HepG2 (cell line): ENCODE data around the gene NXN. TPM values are rescaled to one million over a fixed set of nuclear protein-coding genes. Genes with fewer than 3 reads are reported as not detected.

Experiments
- ETV5 ChIP-seq: IDR thresholded peaks from 2 replicates; pipeline ENCODE4 v1.6.1; 2018; ENCODE audit warnings: missing biosample characterization, missing genetic modification reagents, inconsistent platforms, borderline replicate concordance
- ISL2 ChIP-seq: sonication (generic); formaldehyde crosslinking; IDR thresholded peaks from 2 replicates; pipeline ENCODE4 v1.5.0; 2020; ENCODE audit warnings: missing genetic modification reagents
- KLF11 ChIP-seq: IDR thresholded peaks from 2 replicates; pipeline ENCODE4 v1.6.1; 2016; ENCODE audit warnings: missing compliant biosample characterization
- LCORL ChIP-seq, 2 experiments: fragments of 450-650 bp in 1 of 2; sonication (generic) in 1 of 2; formaldehyde crosslinking in 1 of 2; IDR thresholded peaks; 2 replicates each; pipeline versions ENCODE4 v1.5.0 to v1.6.1; 2017 to 2020; ENCODE audit warnings: antibody characterized with exemption in 1 of 2, missing genetic modification reagents in 1 of 2
- MIER3 ChIP-seq: IDR thresholded peaks from 2 replicates; pipeline ENCODE4 v1.6.1; 2016; ENCODE audit warnings: missing compliant biosample characterization, borderline replicate concordance
- NRL ChIP-seq: sonication (generic); formaldehyde crosslinking; IDR thresholded peaks from 2 replicates; pipeline ENCODE4 v1.5.0; 2020; ENCODE audit warnings: missing genetic modification reagents, mild to moderate bottlenecking, moderate library complexity, borderline replicate concordance
- RORA ChIP-seq: sonication (generic); formaldehyde crosslinking; IDR thresholded peaks from 2 replicates; pipeline ENCODE4 v1.5.0; 2020; ENCODE audit warnings: mild to moderate bottlenecking, missing genetic modification reagents, moderate library complexity
- SMC3 ChIP-seq: IDR thresholded peaks from 2 replicates; pipeline ENCODE4 v1.6.1; 2011; ENCODE audit warnings: low read length, improper control_type of control experiment
- SP5 ChIP-seq: IDR thresholded peaks from 2 replicates; pipeline ENCODE4 v1.6.1; 2016; ENCODE audit warnings: low read depth, borderline replicate concordance
- TCF7L2 ChIP-seq: IDR thresholded peaks from 2 replicates; pipeline ENCODE4 v1.6.1; 2011; ENCODE audit warnings: mild to moderate bottlenecking, low read depth, low read length, moderate library complexity
- ZBTB46 ChIP-seq: sonication (generic); formaldehyde crosslinking; IDR thresholded peaks from 2 replicates; pipeline ENCODE4 v1.4.0; 2020; ENCODE audit warnings: mild to moderate bottlenecking, missing genetic modification reagents, borderline replicate concordance
- ZNF274 ChIP-seq: sonication (generic); formaldehyde crosslinking; IDR thresholded peaks from 2 replicates; pipeline ENCODE4 v1.5.1; 2020; ENCODE audit warnings: mild to moderate bottlenecking, missing genetic modification reagents
- ZNF292 ChIP-seq: sonication (generic); formaldehyde crosslinking; IDR thresholded peaks from 2 replicates; pipeline ENCODE4 v1.8.1; 2022; ENCODE audit warnings: mild to moderate bottlenecking, low read depth, missing genetic modification reagents, borderline replicate concordance
- ZNF382 ChIP-seq: sonication (generic); formaldehyde crosslinking; IDR thresholded peaks from 2 replicates; pipeline ENCODE4 v1.5.0; 2020; ENCODE audit warnings: missing genetic modification reagents, mild to moderate bottlenecking, borderline replicate concordance
- ZNF616 ChIP-seq: sonication (generic); formaldehyde crosslinking; IDR thresholded peaks from 2 replicates; pipeline ENCODE4 v1.5.0; 2020; ENCODE audit warnings: low read depth, mild to moderate bottlenecking, missing genetic modification reagents
- polyA plus RNA-seq, 8 experiments: library from polyadenylated mRNA; depleted of rRNA in 3 of 8; stranded (reverse) in 7 of 8; unstranded in 1 of 8; fragments of >200 nt; fragmentation: Illumina TruSeq in 4 of 8; extraction: Trizol in 4 of 8; gene quantifications; 2 replicates each; pipeline versions ENCODE4 v1.2.1 to v1.2.3, GENCODE V29; 2011 to 2016; ENCODE audit warnings: low read depth in 4 of 8, missing spikeins in 1 of 8, mixed read lengths in 1 of 8; ENCODE audit not compliant: insufficient read depth in 1 of 8
- total RNA-seq, 5 experiments: library from RNA; depleted of rRNA; stranded (reverse); fragments of >200 nt; fragmentation: Illumina TruSeq; extraction: Trizol; gene quantifications; 2 replicates each; pipeline ENCODE4 v1.2.3, GENCODE V29; 2016; ENCODE audit warnings: low read depth in 1 of 5
- TF ChIP-seq, protein P1 (sequence below): sonication (generic); formaldehyde crosslinking; IDR thresholded peaks from 2 replicates; pipeline ENCODE4 v1.5.0; 2020; ENCODE audit warnings: mild to moderate bottlenecking, missing genetic modification reagents
- TF ChIP-seq, protein P2 (sequence below): sonication (generic); formaldehyde crosslinking; IDR thresholded peaks from 2 replicates; pipeline ENCODE4 v1.5.0; 2020; ENCODE audit warnings: missing genetic modification reagents
- TF ChIP-seq, protein P3 (sequence below): sonication (generic); formaldehyde crosslinking; IDR thresholded peaks from 2 replicates; pipeline ENCODE4 v1.5.0; 2020; ENCODE audit warnings: missing genetic modification reagents

The NXN gene
- total and polyA plus RNA-seq, 2 of the 13 experiments (the other 11 are each of a cell fraction or from before 2014, with no cell fraction given): 22.2 to 24.3 TPM

DNA sequence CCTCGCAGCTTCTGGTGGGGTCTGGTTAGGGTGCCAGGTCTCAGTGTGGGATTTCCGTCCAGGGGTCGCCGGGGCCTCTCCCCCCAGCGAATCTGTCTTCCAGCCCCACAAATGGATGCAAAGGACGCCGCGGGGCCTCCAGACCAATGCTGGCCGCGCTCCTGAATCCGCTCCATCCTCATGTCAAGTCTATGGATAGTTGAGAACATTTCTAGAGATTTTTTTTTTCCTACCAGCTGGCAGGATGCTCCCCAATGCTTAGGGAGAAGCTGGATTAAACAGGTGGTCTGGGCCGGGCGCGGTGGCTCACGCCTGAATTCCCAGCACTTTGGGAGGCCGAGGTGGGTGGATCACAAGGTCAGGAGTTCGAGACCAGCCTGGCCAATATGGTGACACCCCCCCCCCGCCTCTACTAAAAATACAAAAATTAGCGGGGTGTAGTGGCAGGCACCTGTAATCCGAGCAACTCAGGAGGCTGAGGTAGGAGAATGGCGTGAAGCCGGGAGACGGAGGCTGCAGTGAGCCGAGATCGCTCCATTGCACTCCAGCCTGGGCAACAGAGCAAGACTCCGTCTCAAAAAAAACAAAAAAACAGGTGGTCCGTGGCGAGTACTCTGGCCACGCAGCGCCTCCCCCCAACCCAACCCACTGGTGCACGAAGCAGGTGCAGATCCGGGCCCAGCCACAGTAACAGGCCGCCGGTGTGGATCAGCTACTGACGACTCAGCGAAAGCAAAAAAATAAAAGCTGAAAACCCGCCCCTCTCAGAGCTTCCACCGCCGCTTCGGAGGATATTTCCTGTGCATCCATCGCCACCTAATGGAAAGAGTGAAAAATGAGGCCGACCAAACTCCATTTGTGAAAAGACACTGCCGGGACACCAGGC is 1.1 kb upstream of the NXN start (continued):
- peak; percentile 21; the same call in 1 of the 2 replicates for TF ChIP-seq ETV5 (CRISPR knock-in tag)
- no peak for TF ChIP-seq RORA (CRISPR knock-in tag)
- TF ChIP-seq, protein P1, sequence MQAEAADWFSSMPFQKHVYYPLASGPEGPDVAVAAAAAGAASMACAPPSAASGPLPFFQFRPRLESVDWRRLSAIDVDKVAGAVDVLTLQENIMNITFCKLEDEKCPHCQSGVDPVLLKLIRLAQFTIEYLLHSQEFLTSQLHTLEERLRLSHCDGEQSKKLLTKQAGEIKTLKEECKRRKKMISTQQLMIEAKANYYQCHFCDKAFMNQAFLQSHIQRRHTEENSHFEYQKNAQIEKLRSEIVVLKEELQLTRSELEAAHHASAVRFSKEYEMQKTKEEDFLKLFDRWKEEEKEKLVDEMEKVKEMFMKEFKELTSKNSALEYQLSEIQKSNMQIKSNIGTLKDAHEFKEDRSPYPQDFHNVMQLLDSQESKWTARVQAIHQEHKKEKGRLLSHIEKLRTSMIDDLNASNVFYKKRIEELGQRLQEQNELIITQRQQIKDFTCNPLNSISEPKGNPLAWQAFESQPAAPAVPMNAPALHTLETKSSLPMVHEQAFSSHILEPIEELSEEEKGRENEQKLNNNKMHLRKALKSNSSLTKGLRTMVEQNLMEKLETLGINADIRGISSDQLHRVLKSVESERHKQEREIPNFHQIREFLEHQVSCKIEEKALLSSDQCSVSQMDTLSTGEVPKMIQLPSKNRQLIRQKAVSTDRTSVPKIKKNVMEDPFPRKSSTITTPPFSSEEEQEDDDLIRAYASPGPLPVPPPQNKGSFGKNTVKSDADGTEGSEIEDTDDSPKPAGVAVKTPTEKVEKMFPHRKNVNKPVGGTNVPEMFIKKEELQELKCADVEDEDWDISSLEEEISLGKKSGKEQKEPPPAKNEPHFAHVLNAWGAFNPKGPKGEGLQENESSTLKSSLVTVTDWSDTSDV (CRISPR knock-in tag): 0 out of 2 replicates have a peak, but pooled peaks have one; percentile 40
- TF ChIP-seq, protein P2, sequence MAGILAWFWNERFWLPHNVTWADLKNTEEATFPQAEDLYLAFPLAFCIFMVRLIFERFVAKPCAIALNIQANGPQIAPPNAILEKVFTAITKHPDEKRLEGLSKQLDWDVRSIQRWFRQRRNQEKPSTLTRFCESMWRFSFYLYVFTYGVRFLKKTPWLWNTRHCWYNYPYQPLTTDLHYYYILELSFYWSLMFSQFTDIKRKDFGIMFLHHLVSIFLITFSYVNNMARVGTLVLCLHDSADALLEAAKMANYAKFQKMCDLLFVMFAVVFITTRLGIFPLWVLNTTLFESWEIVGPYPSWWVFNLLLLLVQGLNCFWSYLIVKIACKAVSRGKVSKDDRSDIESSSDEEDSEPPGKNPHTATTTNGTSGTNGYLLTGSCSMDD (CRISPR knock-in tag): no peak
- 0 out of 2 replicates have a peak, but pooled peaks have one; percentile 2 for TF ChIP-seq ZNF292 (CRISPR knock-in tag)
- TF ChIP-seq ZNF274: no peak
- TF ChIP-seq MIER3 (CRISPR knock-in tag): 0 out of 2 replicates have a peak, but pooled peaks have one; percentile 51
- 0 out of 2 replicates have a peak, but pooled peaks have one; percentile 31 for TF ChIP-seq KLF11 (CRISPR knock-in tag)
- TF ChIP-seq NRL (CRISPR knock-in tag): no peak
- no peak for TF ChIP-seq TCF7L2
- TF ChIP-seq, protein P3, sequence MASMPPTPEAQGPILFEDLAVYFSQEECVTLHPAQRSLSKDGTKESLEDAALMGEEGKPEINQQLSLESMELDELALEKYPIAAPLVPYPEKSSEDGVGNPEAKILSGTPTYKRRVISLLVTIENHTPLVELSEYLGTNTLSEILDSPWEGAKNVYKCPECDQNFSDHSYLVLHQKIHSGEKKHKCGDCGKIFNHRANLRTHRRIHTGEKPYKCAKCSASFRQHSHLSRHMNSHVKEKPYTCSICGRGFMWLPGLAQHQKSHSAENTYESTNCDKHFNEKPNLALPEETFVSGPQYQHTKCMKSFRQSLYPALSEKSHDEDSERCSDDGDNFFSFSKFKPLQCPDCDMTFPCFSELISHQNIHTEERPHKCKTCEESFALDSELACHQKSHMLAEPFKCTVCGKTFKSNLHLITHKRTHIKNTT (CRISPR knock-in tag): no peak
- peak; percentile 86 for TF ChIP-seq SMC3
- no peak for TF ChIP-seq LCORL (IDR thresholded peaks at IDR 0.05)
- peak; percentile 39; the same call in 1 of the 2 replicates for TF ChIP-seq LCORL (CRISPR knock-in tag; IDR thresholded peaks at IDR 0.05)
- no peak for TF ChIP-seq ZNF616 (CRISPR knock-in tag)
- TF ChIP-seq ISL2: no peak
- no peak for TF ChIP-seq ZBTB46
- 0 out of 2 replicates have a peak, but pooled peaks have one; percentile 16 for TF ChIP-seq SP5
- TF ChIP-seq ZNF382 (CRISPR knock-in tag): no peak
